Neural progenitor cell (in vitro differentiated cells): ENCODE results near the gene CD19. TPM values are rescaled to one million over a fixed set of nuclear protein-coding genes. Genes with fewer than 3 reads are reported as not detected.

Source experiments
- DNase-seq: peaks from one replicate; pipeline ENCODE4 v3.0.0-alpha.2; 2016; ENCODE audit warnings: low spot score
- H2AFZ ChIP-seq: fragments of 200-600 bp; sonication (generic); replicated peaks from 2 replicates; pipeline ENCODE4 v1.6.1; 2016; ENCODE audit warnings: antibody characterized with exemption
- H3F3A ChIP-seq: fragments of 200-600 bp; sonication (generic); 2 replicates; pipeline ENCODE4 v1.6.1; 2016; ENCODE audit warnings: antibody characterized with exemption, low read depth
- H3K27ac ChIP-seq: fragments of 200-600 bp; sonication (generic); 2 replicates; pipeline ENCODE4 v1.5.1; 2016; ENCODE audit warnings: mild to moderate bottlenecking
- H3K27me3 ChIP-seq: fragments of 200-600 bp; sonication (generic); 2 replicates; pipeline ENCODE4 v1.6.1; 2016; ENCODE audit warnings: mild to moderate bottlenecking, moderate library complexity
- H3K36me3 ChIP-seq: fragments of 200-600 bp; sonication (generic); 2 replicates; pipeline ENCODE4 v1.5.1; 2016
- H3K4me1 ChIP-seq: fragments of 200-600 bp; sonication (generic); 2 replicates; pipeline ENCODE4 v1.6.1; 2016; ENCODE audit warnings: mixed run types
- H3K4me2 ChIP-seq: fragments of 200-600 bp; sonication (generic); 2 replicates; pipeline ENCODE4 v1.6.1; 2016
- H3K4me3 ChIP-seq: fragments of 200-600 bp; sonication (generic); 2 replicates; pipeline ENCODE4 v1.5.1; 2016
- H3K79me2 ChIP-seq: fragments of 200-600 bp; sonication (generic); 2 replicates; pipeline ENCODE4 v1.6.1; 2016; ENCODE audit warnings: low read depth
- H3K9ac ChIP-seq: fragments of 200-600 bp; sonication (generic); 2 replicates; pipeline ENCODE4 v1.6.1; 2016
- H3K9me3 ChIP-seq: fragments of 200-600 bp; sonication (generic); 2 replicates; pipeline ENCODE4 v1.5.1; 2016; ENCODE audit warnings: low read depth
- H4K20me1 ChIP-seq: fragments of 200-600 bp; sonication (generic); 2 replicates; pipeline ENCODE4 v1.6.1; 2016; ENCODE audit warnings: low read depth
- H3K27ac Mint-ChIP-seq: 3 replicates; pipeline ENCODE4 v1.8.0; 2021; ENCODE audit warnings: mixed read lengths
- H3K27me3 Mint-ChIP-seq: 2 replicates; pipeline ENCODE4 v1.8.0; 2022; ENCODE audit warnings: low read depth, mild to moderate bottlenecking, inconsistent platforms, moderate library complexity, mixed read lengths; ENCODE audit not compliant: insufficient read depth
- H3K36me3 Mint-ChIP-seq: 3 replicates; pipeline ENCODE4 v1.8.0; 2021; ENCODE audit warnings: mixed read lengths
- H3K4me1 Mint-ChIP-seq: 3 replicates; pipeline ENCODE4 v1.8.0; 2021; ENCODE audit warnings: mixed read lengths
- H3K4me3 Mint-ChIP-seq: 3 replicates; pipeline ENCODE4 v1.8.0; 2021; ENCODE audit warnings: mild to moderate bottlenecking, moderate library complexity, mixed read lengths
- H3K9me3 Mint-ChIP-seq: 3 replicates; pipeline ENCODE4 v1.8.0; 2020; ENCODE audit warnings: mixed read lengths
- EZH2 ChIP-seq: fragments of 200-600 bp; sonication (generic); IDR thresholded peaks from 2 replicates; pipeline ENCODE4 v1.6.1; 2017; ENCODE audit warnings: antibody characterized with exemption, mild to moderate bottlenecking, moderate library complexity
- EZH2phosphoT487 ChIP-seq: fragments of 200-600 bp; sonication (generic); IDR thresholded peaks from 2 replicates; pipeline ENCODE4 v1.6.1; 2017; ENCODE audit warnings: antibody characterized with exemption
- total RNA-seq: library from RNA; depleted of rRNA; stranded (reverse); fragments of >200 nt; gene quantifications from 2 replicates; pipeline ENCODE4 v1.2.3, GENCODE V29; 2015; ENCODE audit warnings: low replicate concordance
- TF ChIP-seq, protein P1 (sequence below): fragments of 200-600 bp; sonication (generic); IDR thresholded peaks from 2 replicates; pipeline ENCODE4 v1.5.1; 2017; ENCODE audit warnings: antibody characterized with exemption, mild to moderate bottlenecking

Gene CD19
- total RNA-seq, 1 donor from 2014 or later = not detected

DNA sequence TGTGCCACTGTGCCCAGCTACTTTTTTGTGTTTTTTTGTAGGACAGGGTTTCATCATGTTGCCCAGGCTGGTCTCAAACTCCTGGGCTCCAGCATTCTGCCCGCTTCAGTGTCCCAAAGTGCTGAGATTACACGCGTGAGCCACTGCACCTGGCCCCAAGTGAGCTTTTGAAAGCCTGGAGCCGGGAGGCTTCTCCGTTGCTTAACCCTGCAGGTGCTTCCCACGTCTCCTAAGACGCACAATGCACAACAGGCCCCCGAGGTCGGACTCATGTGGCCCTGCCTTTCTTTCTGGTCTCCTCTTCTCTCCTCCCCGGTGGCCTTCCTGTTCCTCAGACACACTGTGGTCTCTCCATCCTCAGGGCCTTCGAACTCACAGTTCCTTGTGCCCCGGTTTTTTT is 19.2 kb upstream of the CD19 start:
- Mint-ChIP-seq H3K27ac (no peak overlapping the region), H3K9me3 (no peaks in the 10 kb centered on the region), H3K27me3 (peaks cover 2% of the 10 kb centered on the region), H3K4me1 (peaks cover 8% of the 10 kb centered on the region), H3K4me3 (no peak overlapping the region), H3K36me3 (peaks cover 8% of the 10 kb centered on the region)
- Histone ChIP-seq H3K4me1 (no peaks in the 10 kb centered on the region), H4K20me1 (no peaks in the 10 kb centered on the region), H3F3A (no peaks in the 10 kb centered on the region), H3K9me3 (no peaks in the 10 kb centered on the region), H3K79me2 (no peaks in the 10 kb centered on the region), H3K4me3 (no peak overlapping the region), H3K27me3 (no peaks in the 10 kb centered on the region), H3K27ac (no peak overlapping the region), H3K9ac (peak overlapping the region; percentile 8), H3K36me3 (no peaks in the 10 kb centered on the region), H3K4me2 (no peak overlapping the region), H2AFZ (no peak overlapping the region)
- TF ChIP-seq EZH2 = no peak
- no peak for TF ChIP-seq EZH2phosphoT487
- TF ChIP-seq, protein P1, sequence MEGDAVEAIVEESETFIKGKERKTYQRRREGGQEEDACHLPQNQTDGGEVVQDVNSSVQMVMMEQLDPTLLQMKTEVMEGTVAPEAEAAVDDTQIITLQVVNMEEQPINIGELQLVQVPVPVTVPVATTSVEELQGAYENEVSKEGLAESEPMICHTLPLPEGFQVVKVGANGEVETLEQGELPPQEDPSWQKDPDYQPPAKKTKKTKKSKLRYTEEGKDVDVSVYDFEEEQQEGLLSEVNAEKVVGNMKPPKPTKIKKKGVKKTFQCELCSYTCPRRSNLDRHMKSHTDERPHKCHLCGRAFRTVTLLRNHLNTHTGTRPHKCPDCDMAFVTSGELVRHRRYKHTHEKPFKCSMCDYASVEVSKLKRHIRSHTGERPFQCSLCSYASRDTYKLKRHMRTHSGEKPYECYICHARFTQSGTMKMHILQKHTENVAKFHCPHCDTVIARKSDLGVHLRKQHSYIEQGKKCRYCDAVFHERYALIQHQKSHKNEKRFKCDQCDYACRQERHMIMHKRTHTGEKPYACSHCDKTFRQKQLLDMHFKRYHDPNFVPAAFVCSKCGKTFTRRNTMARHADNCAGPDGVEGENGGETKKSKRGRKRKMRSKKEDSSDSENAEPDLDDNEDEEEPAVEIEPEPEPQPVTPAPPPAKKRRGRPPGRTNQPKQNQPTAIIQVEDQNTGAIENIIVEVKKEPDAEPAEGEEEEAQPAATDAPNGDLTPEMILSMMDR = no peak
- DNase-seq = no peak

DNA sequence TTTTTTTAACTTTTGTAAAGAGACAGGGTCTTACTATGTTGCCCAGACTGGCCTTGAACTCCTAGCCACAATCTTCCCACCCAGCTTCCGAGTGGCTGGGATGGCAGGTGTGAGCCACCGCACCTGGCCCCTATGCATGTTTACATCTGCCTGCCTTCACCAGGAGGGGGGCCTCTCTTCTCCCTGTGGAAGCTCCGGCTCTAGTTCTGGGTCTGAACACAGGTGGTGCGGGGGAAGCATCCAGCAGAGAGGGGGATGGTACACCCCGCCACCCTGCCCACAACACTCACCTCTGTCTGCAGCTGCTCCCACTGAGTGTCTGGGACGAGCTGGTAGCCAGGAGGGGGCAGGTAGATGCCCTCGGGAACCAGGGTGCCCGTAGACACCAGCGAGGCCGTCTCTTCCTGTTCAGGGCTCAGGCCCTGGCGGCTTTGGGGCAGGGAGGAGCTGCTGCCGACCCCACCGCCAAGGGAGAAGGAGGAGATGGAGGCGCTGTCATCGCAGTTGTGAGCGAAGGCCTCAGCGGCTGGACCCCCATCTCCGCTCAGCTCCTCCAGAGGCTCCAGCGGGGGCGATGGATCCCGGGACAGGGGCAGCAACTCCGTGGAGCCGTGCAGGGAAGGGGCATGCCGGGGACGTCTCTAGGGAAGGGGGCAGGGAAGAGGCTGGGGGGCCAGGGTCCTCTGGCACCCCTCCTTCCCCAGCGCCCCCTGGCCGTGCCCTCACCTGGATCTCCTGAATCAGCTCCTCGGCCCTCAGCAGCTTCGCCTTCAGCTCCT is 17.6 kb upstream of the CD19 start:
- no peak for DNase-seq
- Histone ChIP-seq H3K27ac (no peak overlapping the region), H3K4me2 (no peak overlapping the region), H4K20me1 (no peaks in the 10 kb centered on the region), H2AFZ (no peak overlapping the region), H3K4me3 (no peak overlapping the region), H3K27me3 (no peaks in the 10 kb centered on the region), H3K9me3 (no peaks in the 10 kb centered on the region), H3K9ac (no peak overlapping the region), H3K4me1 (no peaks in the 10 kb centered on the region), H3K79me2 (no peaks in the 10 kb centered on the region), H3F3A (no peaks in the 10 kb centered on the region), H3K36me3 (no peaks in the 10 kb centered on the region)
- peaks cover 4% of the 10 kb centered on the region for H3K27me3 Mint-ChIP-seq
- peaks cover 8% of the 10 kb centered on the region for H3K4me1 Mint-ChIP-seq
- no peaks in the 10 kb centered on the region for H3K9me3 Mint-ChIP-seq
- peaks cover 8% of the 10 kb centered on the region for H3K36me3 Mint-ChIP-seq
- H3K4me3 Mint-ChIP-seq = no peak overlapping the region
- TF ChIP-seq EZH2phosphoT487 (no peak), EZH2 (no peak)
- TF ChIP-seq, protein P1 = no peak
- H3K27ac Mint-ChIP-seq = no peak overlapping the region

DNA sequence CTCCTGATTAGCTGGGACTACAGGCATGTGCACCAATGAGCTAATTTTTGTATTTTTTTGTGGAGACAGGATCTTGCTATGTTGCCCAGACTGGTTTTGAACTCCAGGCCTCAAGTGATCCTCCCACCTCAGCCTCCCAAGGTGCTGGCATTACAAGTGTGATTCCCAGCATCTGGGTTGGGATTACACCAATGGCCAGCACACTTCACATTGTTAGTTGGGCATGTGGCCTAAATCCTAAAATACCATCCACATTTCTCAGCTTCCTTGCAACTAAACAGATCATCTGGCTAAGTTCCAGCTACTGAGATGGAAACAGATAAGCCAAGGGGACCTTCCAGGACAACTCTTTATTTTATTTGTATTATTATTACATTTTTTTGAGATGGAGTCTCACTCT is 16.6 kb upstream of the CD19 start:
- H3K36me3 ChIP-seq = no peaks in the 10 kb centered on the region

More for the DNA sequence above, 16.6 kb upstream of the CD19 start:
- Histone ChIP-seq H3K9me3 (no peaks in the 10 kb centered on the region), H3K27me3 (no peaks in the 10 kb centered on the region), H3K27ac (no peak overlapping the region), H3F3A (no peaks in the 10 kb centered on the region), H3K9ac (no peak overlapping the region), H3K4me2 (no peak overlapping the region), H3K4me3 (no peak overlapping the region), H4K20me1 (no peaks in the 10 kb centered on the region), H3K4me1 (no peaks in the 10 kb centered on the region), H2AFZ (no peak overlapping the region), H3K79me2 (no peaks in the 10 kb centered on the region)
- H3K4me3 Mint-ChIP-seq = no peak overlapping the region
- no peak for DNase-seq
- H3K36me3 Mint-ChIP-seq = peaks cover 8% of the 10 kb centered on the region
- H3K27me3 Mint-ChIP-seq = peaks cover 4% of the 10 kb centered on the region
- no peaks in the 10 kb centered on the region for H3K9me3 Mint-ChIP-seq
- no peak overlapping the region for H3K27ac Mint-ChIP-seq
- TF ChIP-seq EZH2phosphoT487 = no peak
- TF ChIP-seq, protein P1 = no peak
- TF ChIP-seq EZH2 = no peak
- H3K4me1 Mint-ChIP-seq = peaks cover 8% of the 10 kb centered on the region
